IMR-90 (cell line): Measurements from ENCODE around the gene TGFA.

Source experiments
- CHD1 ChIP-seq: IDR thresholded peaks from 2 replicates; pipeline ENCODE4 v1.6.1; 2012; ENCODE audit warnings: low read depth, low read length, improper control_type of control experiment
- CTCF ChIP-seq: conservative IDR thresholded peaks from 2 replicates; pipeline ENCODE4 v1.5.1; 2012; ENCODE audit warnings: mild to moderate bottlenecking, low read depth, low read length, improper control_type of control experiment
- MXI1 ChIP-seq: IDR thresholded peaks from 2 replicates; pipeline ENCODE4 v1.6.1; 2012; ENCODE audit warnings: low read depth, mild to moderate bottlenecking, low read length, moderate library complexity, borderline replicate concordance
- POLR2A ChIP-seq: IDR thresholded peaks from 2 replicates; pipeline ENCODE4 v1.6.1; 2012; ENCODE audit warnings: mild to moderate bottlenecking, low read depth, low read length
- RCOR1 ChIP-seq: IDR thresholded peaks from 2 replicates; pipeline ENCODE4 v1.6.1; 2012; ENCODE audit warnings: mild to moderate bottlenecking, low read length, improper control_type of control experiment; ENCODE audit not compliant: insufficient replicate concordance
- RFX5 ChIP-seq: IDR thresholded peaks from 2 replicates; pipeline ENCODE4 v1.8.0; 2012; ENCODE audit warnings: low read depth, mild to moderate bottlenecking, low read length, moderate library complexity

DNA sequence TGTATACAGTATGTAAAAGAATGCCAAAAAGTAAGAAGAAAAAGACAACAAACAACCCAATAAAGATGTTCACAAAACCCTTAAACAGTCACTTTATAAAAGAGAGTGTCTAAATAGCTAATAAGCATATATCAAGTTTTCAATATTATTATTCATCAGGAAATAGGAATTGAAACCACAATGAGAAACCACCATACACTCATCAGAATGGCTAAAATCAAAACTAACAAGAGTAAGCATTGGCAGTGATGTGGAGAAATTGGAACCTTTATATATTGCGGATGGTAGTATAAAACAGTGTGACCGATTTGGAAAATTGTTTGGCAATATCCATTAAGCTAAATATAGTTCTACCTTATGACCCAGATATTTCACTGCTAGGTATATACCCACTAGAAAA is 20.5 kb upstream of the TGFA start:
- TF ChIP-seq CTCF = no peak
- TF ChIP-seq MXI1 = no peak
- TF ChIP-seq RFX5 = no peak
- no peak for TF ChIP-seq RCOR1
- no peak for TF ChIP-seq POLR2A
- TF ChIP-seq CHD1 = no peak
